Measurements from ENCODE around the gene SARDH.

- TF ChIP-seq POLR2A (IDR thresholded peaks at IDR 0.05) (no peak), CTCF (IDR thresholded peaks at IDR 0.05) (no peak)
Measured at GRCh38 chr9:133733796-133734533, 4.2 kb downstream of the SARDH start.
